ENCODE results near the gene NXT1.

Gene NXT1

DNA sequence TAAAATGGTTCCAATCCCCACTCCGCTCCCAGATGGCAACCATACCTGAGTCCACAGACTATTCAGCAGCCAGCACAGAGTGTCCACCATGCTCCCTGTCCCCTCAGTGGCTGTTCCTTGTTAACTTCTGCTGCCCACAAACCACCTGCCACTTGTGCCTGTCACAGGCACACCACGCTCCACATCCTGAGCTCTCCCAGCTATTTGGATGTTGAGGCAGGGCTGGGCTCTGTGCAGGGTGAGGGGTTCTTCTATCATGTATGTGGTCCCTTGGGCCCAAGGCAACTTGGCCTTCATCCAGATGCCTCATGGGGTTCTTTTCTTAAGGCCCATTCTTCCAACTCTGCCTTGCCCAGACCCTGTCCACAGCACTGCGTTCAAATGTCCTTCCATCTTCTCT, 34.0 kb upstream of the NXT1 start:
- no peak for ATAC-seq

GRCh38 chr20:23317081-23317480, 33.5 kb upstream of the NXT1 start:
- TF ChIP-seq ESRRG (CRISPR knock-in tag; IDR thresholded peaks at IDR 0.05) (no peak), TCF4 (CRISPR knock-in tag; IDR thresholded peaks at IDR 0.05; ENCODE audit: borderline replicate concordance) (no peak), ZNF565 (CRISPR knock-in tag; conservative IDR thresholded peaks at IDR 0.05; ENCODE audit: low read depth) (no peak), ISL1 (CRISPR knock-in tag; IDR thresholded peaks at IDR 0.05) (no peak), OSR1 (CRISPR knock-in tag; IDR thresholded peaks at IDR 0.05) (no peak), ZNF70 (CRISPR knock-in tag; IDR thresholded peaks at IDR 0.05) (no peak), PATZ1 (CRISPR knock-in tag; IDR thresholded peaks at IDR 0.05; ENCODE audit: borderline replicate concordance) (no peak), CSRNP3 (CRISPR knock-in tag; IDR thresholded peaks at IDR 0.05) (no peak), BACH2 (CRISPR knock-in tag; IDR thresholded peaks at IDR 0.05; ENCODE audit: borderline replicate concordance) (no peak), ZNF8 (CRISPR knock-in tag; IDR thresholded peaks at IDR 0.05) (no peak), CSDC2 (CRISPR knock-in tag; IDR thresholded peaks at IDR 0.05) (no peak), ZFP30 (CRISPR knock-in tag; IDR thresholded peaks at IDR 0.05) (no peak), TOX (CRISPR knock-in tag; IDR thresholded peaks at IDR 0.05; ENCODE audit: borderline replicate concordance) (no peak), CREB5 (CRISPR knock-in tag; IDR thresholded peaks at IDR 0.05; ENCODE audit: low read depth) (no peak), ZFP3 (CRISPR knock-in tag; IDR thresholded peaks at IDR 0.05) (no peak), PPARA (CRISPR knock-in tag; IDR thresholded peaks at IDR 0.05; ENCODE audit: borderline replicate concordance) (no peak)
- TF ChIP-seq, protein P1, sequence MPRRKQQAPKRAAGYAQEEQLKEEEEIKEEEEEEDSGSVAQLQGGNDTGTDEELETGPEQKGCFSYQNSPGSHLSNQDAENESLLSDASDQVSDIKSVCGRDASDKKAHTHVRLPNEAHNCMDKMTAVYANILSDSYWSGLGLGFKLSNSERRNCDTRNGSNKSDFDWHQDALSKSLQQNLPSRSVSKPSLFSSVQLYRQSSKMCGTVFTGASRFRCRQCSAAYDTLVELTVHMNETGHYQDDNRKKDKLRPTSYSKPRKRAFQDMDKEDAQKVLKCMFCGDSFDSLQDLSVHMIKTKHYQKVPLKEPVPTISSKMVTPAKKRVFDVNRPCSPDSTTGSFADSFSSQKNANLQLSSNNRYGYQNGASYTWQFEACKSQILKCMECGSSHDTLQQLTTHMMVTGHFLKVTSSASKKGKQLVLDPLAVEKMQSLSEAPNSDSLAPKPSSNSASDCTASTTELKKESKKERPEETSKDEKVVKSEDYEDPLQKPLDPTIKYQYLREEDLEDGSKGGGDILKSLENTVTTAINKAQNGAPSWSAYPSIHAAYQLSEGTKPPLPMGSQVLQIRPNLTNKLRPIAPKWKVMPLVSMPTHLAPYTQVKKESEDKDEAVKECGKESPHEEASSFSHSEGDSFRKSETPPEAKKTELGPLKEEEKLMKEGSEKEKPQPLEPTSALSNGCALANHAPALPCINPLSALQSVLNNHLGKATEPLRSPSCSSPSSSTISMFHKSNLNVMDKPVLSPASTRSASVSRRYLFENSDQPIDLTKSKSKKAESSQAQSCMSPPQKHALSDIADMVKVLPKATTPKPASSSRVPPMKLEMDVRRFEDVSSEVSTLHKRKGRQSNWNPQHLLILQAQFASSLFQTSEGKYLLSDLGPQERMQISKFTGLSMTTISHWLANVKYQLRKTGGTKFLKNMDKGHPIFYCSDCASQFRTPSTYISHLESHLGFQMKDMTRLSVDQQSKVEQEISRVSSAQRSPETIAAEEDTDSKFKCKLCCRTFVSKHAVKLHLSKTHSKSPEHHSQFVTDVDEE (CRISPR knock-in tag; IDR thresholded peaks at IDR 0.05), result no peak
- ATAC-seq, result no peak

More for the DNA sequence above, 34.0 kb upstream of the NXT1 start:
- no peak for TF ChIP-seq CSDC2 (CRISPR knock-in tag; IDR thresholded peaks at IDR 0.05)
- TF ChIP-seq ZNF565 (CRISPR knock-in tag; conservative IDR thresholded peaks at IDR 0.05; ENCODE audit: low read depth), result no peak
- no peak for TF ChIP-seq ISL1 (CRISPR knock-in tag; IDR thresholded peaks at IDR 0.05)
- TF ChIP-seq ESRRG (CRISPR knock-in tag; IDR thresholded peaks at IDR 0.05), result no peak
- no peak for TF ChIP-seq ZFP3 (CRISPR knock-in tag; IDR thresholded peaks at IDR 0.05)
- TF ChIP-seq GLIS3 (CRISPR knock-in tag; IDR thresholded peaks at IDR 0.05), result no peak
- TF ChIP-seq SNAI2 (CRISPR knock-in tag; IDR thresholded peaks at IDR 0.05), result no peak
- TF ChIP-seq ZNF70 (CRISPR knock-in tag; IDR thresholded peaks at IDR 0.05), result no peak
- TF ChIP-seq ARNTL (CRISPR knock-in tag; IDR thresholded peaks at IDR 0.05; ENCODE audit: borderline replicate concordance, low read depth), result no peak
- TF ChIP-seq ZFP30 (CRISPR knock-in tag; IDR thresholded peaks at IDR 0.05), result no peak
- TF ChIP-seq TOX (CRISPR knock-in tag; IDR thresholded peaks at IDR 0.05; ENCODE audit: borderline replicate concordance), result no peak
- TF ChIP-seq BACH2 (CRISPR knock-in tag; IDR thresholded peaks at IDR 0.05; ENCODE audit: borderline replicate concordance), result no peak
- TF ChIP-seq, protein P2, sequence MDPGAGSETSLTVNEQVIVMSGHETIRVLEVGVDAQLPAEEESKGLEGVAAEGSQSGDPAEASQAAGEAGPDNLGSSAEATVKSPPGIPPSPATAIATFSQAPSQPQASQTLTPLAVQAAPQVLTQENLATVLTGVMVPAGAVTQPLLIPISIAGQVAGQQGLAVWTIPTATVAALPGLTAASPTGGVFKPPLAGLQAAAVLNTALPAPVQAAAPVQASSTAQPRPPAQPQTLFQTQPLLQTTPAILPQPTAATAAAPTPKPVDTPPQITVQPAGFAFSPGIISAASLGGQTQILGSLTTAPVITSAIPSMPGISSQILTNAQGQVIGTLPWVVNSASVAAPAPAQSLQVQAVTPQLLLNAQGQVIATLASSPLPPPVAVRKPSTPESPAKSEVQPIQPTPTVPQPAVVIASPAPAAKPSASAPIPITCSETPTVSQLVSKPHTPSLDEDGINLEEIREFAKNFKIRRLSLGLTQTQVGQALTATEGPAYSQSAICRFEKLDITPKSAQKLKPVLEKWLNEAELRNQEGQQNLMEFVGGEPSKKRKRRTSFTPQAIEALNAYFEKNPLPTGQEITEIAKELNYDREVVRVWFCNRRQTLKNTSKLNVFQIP (CRISPR knock-in tag; IDR thresholded peaks at IDR 0.05; ENCODE audit: borderline replicate concordance, low read depth), result no peak
- no peak for TF ChIP-seq ZNF8 (CRISPR knock-in tag; IDR thresholded peaks at IDR 0.05)
- TF ChIP-seq TCF4 (CRISPR knock-in tag; IDR thresholded peaks at IDR 0.05; ENCODE audit: borderline replicate concordance), result no peak
- TF ChIP-seq OSR1 (CRISPR knock-in tag; IDR thresholded peaks at IDR 0.05), result no peak

GRCh38 chr20:23318347-23318746, 32.2 kb upstream of the NXT1 start:
- no peak for ATAC-seq
- TF ChIP-seq ZNF70 (CRISPR knock-in tag; IDR thresholded peaks at IDR 0.05) (no peak), ZFP30 (CRISPR knock-in tag; IDR thresholded peaks at IDR 0.05) (no peak), ZFP3 (CRISPR knock-in tag; IDR thresholded peaks at IDR 0.05) (no peak), ESRRG (CRISPR knock-in tag; IDR thresholded peaks at IDR 0.05) (no peak), CSRNP3 (CRISPR knock-in tag; IDR thresholded peaks at IDR 0.05) (no peak)
- TF ChIP-seq, protein P1 (CRISPR knock-in tag; IDR thresholded peaks at IDR 0.05), result no peak
- TF ChIP-seq, protein P2 (CRISPR knock-in tag; IDR thresholded peaks at IDR 0.05; ENCODE audit: borderline replicate concordance, low read depth), result no peak
